Activated CD8-positive, alpha-beta T cell treated with anti-CD3 and anti-CD28 coated beads for 36 hours (primary cell): Measurements from ENCODE around the gene MMP13. TPM values are rescaled to one million over a fixed set of nuclear protein-coding genes. Genes with fewer than 3 reads are reported as not detected.

ENCODE experiments used
- total RNA-seq, 2 experiments: library from RNA; stranded (reverse); gene quantifications; one replicate each; pipeline ENCODE4 v1.2.3, GENCODE V29; 2021

MMP13 gene
- total RNA-seq, 2 experiments from 2014 or later = not detected

Other genes with a start within 250 kb of the MMP13 start
- not detected for gene MMP27, start 250.0 kb downstream of the MMP13 start, total RNA-seq
- not detected for gene MMP8, start 230.8 kb downstream of the MMP13 start, total RNA-seq
- gene MMP10, start 175.1 kb downstream of the MMP13 start, total RNA-seq = not detected
- not detected for gene MMP1, start 157.6 kb downstream of the MMP13 start, total RNA-seq
- not detected for gene MMP3, start 112.1 kb downstream of the MMP13 start, total RNA-seq
- not detected for gene MMP12, start 80.8 kb downstream of the MMP13 start, total RNA-seq
- gene DCUN1D5, start 136.4 kb upstream of the MMP13 start, total RNA-seq = 10 to 100 TPM; 83.4 to 90.6 TPM
- 1 to 10 TPM; 1.3 to 2.0 TPM for gene DYNC2H1, start 153.7 kb upstream of the MMP13 start, total RNA-seq